HG02885 (cell line): ENCODE measurements around the gene LRRK1.

Experiments
- ATAC-seq: cut with Tn5 transposase; IDR thresholded peaks from one replicate; pipeline ENCODE4 v1.9.1; 2021; ENCODE audit warnings: mild to moderate bottlenecking; ENCODE audit not compliant: unreplicated experiment, poor library complexity

Gene LRRK1, protein sequence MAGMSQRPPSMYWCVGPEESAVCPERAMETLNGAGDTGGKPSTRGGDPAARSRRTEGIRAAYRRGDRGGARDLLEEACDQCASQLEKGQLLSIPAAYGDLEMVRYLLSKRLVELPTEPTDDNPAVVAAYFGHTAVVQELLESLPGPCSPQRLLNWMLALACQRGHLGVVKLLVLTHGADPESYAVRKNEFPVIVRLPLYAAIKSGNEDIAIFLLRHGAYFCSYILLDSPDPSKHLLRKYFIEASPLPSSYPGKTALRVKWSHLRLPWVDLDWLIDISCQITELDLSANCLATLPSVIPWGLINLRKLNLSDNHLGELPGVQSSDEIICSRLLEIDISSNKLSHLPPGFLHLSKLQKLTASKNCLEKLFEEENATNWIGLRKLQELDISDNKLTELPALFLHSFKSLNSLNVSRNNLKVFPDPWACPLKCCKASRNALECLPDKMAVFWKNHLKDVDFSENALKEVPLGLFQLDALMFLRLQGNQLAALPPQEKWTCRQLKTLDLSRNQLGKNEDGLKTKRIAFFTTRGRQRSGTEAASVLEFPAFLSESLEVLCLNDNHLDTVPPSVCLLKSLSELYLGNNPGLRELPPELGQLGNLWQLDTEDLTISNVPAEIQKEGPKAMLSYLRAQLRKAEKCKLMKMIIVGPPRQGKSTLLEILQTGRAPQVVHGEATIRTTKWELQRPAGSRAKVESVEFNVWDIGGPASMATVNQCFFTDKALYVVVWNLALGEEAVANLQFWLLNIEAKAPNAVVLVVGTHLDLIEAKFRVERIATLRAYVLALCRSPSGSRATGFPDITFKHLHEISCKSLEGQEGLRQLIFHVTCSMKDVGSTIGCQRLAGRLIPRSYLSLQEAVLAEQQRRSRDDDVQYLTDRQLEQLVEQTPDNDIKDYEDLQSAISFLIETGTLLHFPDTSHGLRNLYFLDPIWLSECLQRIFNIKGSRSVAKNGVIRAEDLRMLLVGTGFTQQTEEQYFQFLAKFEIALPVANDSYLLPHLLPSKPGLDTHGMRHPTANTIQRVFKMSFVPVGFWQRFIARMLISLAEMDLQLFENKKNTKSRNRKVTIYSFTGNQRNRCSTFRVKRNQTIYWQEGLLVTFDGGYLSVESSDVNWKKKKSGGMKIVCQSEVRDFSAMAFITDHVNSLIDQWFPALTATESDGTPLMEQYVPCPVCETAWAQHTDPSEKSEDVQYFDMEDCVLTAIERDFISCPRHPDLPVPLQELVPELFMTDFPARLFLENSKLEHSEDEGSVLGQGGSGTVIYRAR (N-terminal part only)

DNA sequence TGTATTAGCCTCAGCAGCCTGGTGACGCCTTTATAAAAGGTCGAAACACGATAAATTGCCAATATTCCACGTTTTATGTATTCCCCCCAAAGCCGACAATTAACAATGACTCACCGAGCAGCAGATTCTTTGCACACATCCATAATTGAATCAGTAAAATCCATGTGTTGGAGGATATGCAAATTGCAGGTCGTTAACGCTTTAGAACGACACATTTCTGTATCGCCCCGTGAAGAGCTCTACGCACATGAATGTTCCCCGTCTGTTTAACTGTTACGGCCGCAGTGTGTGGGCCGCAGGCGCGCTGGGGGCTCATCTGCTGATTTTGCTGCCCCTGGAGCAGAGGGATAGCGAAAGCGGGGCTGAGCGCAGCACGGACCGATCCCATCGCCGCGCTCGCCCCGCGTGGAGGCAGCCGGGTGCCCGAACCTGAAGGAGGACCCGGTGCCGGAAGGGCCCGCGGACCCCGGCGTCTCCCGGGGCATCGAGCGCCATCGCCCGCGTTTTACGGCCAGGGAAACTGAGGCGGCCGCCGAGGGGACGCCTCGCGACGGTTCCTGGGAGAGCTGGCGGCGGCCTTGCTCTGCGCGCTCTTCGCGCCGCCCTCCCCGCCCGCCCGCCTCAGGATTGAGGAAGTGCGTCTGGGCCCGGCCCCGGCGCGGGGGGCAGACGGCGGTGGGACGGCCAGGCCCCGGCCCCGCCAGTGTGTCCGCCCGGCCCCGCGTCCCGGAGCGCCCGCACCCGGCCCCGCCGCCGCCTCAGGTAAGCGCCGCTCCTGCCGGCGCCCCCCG is at the start of gene LRRK1:
Gene LRRK1, plus strand, starts transcription at position 668 of the 791 bp plus-strand sequence. CDS start 5,276 bp downstream, outside the sequence.
- peak; percentile 22 for ATAC-seq

DNA sequence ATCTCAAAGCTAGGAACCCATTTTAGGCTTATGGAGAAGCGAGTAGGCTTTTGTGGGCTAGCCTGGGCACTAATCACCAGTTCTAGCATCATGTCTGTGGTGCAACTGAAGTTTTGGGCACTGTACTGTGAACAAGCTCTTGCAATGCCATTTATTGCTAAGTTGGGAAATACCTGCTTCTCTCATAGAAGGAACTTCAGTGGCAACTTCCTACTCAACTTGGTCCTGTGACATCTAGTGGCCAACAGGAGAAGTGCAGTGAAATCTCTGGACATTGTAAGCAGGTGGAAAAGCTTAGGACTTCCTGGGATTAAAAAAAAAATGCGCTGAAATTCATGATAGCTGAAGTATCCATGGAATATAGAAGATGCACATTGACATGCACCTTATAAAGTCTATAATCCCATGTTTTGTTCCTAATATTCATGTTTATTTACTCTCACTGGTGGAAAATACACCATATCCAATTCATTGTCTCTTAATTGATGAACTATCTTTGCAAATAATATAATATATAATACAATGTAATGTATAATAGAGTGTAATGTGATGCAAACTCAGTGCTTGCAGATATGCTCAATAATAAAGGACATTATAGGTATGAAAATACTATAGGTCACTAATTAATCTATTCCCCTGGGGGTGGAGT is 46.0 kb upstream of the LRRK1 start:
- peak; percentile 78 for ATAC-seq

DNA sequence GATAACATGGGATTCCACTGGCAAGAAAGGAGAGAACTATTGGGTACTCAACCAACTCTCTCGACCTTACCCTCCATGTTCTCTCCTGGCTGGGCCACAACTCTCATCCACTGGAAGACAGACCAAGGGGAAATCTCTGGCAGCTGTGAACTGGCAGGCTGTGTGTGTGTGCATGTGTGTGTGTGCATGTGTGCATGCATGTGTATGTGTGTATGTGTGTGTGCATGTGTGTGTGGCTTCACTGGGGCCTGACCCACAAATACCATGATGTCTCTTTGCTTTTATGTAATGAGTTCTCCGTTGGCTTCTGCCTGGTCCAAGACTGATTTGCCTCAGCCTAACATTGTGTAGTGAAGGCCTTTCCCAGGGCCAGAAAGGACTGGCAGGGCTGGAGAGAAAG is 43.7 kb upstream of the LRRK1 start:
- ATAC-seq, result no peak

DNA sequence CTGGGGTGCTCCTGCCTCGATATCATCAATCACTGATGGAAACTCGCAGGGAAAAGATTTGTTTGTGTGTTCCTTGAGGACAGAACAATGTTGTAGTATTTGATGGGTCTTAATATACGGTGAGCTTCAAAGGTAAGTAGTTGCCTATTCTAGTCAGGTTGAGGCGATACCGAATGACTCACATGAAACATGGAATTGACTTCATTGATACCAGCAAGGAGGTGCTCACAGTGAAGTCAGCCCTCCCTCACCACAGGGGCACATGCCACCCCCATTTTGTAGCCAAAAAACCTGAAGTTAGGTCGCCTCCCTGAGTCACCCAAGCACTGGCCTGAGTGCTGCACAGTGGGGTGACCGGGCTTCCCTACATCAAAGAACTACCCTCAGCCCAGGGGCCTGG is 43.2 kb upstream of the LRRK1 start:
- ATAC-seq, result no peak

DNA sequence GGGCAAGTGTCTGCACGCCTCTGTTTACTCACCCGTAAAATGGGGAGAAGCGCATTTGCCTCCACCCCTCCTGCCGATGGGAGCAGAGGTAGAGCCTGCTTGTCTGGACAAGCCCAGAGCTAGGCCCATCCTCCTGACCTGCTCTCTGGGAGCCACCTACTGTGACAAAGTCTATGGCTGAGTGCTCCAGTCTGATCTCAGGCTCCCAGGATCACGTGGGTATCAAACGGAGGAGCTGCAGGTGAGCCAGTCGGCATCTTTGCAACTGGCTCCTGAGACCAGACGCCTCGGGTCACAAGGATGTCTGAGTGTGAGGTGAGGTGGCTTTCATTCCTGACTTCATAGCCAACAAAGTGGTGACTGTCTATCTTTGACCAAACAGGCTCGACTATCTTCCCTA is 41.6 kb upstream of the LRRK1 start:
- no peak for ATAC-seq

DNA sequence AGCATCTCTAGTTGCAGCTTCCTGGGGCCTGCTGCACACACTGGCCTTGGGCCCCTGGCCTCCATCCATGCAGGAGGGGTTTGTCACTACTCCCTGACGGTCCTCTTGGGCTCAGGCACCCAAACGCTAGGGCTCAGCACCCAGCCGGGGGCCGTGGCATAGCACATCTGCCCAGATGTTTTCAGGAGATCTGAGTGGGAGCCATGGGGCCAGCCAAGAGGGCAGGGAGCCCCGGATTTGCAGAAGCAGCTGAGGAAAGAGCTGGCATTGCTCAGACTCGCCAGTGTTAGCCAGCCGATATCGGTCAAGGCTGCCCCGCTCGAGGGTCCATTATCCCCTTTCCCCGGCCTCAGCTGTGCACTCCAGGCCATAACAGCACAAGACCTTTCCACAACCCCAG is 41.0 kb upstream of the LRRK1 start:
- ATAC-seq, result no peak

DNA sequence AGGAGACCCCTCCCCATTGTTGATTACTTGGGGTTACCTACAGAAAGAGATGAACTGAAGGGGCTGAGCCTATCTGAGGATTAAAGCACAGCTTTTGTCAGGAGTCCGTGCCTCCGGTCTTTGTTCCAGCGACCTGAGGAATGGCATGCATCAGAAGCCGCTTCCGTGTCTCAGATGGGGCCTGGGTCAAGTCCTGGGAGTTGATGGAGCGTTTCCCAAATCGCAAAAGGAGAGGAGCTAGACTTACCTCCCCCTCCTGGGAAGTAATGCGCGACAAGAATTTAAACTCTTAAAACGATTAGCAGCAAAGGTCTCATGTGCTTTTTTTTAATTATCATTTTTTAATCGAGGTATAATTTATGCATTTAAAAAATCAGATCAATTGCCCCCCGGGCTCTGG is 40.5 kb upstream of the LRRK1 start:
- ATAC-seq, result no peak

DNA sequence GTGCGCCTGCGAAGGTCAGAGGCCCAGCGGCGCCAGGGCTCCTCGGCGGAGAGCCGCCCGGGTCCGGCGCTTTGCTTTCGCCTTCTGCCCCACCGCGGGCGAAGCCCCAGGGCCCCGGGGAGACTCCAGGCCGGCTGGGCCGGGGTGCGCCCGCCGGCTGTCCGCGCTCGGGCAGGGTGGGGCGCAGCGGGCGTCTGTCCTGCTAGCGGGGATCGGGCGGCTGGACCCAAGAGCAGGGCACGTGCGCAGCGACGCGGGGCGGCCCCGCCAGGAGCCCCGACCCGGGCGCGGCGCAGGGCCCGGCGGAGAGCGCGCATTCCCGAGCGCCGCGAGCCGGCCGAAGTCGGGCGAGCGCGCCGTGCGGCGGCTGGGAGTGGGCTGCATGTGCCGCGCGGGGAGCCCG is 40.1 kb upstream of the LRRK1 start:
- ATAC-seq, result peak; percentile 40

DNA sequence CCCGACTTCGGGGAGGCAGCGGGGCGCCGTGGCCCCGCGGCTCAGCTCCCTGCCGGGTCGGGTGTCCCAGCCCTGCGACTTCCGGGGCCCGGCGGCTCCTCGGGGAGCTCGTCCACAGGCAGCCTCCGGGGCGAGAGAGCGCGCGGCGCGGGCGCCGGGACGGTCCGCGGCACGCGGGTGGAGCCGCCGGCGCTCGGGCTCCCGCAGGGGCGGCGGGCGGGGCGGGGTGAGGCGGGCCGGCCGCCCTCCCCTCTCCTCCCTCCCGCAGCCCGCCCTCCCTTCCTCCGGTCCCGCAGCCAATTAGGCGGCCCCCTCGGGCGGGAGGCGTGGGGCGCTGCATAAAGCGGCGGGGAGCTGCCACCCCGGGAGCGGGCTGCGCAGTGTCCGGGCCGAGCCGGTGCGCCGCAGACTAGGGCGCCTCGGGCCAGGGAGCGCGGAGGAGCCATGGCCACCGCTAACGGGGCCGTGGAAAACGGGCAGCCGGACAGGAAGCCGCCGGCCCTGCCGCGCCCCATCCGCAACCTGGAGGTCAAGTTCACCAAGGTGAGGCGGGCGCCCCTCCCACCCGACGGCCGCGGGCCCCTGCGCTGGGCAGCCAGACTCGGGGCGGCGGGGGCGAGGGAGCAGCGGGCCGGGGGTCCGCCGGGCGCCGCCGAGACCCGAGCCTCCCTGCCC is 39.6 kb upstream of the LRRK1 start, which contains the start of gene ALDH1A3:
Gene ALDH1A3, plus strand, starts transcription at position 368 of the 675 bp plus-strand sequence. Its CDS starts 77 bp downstream, at position 445.
- peak; percentile 53 for ATAC-seq

DNA sequence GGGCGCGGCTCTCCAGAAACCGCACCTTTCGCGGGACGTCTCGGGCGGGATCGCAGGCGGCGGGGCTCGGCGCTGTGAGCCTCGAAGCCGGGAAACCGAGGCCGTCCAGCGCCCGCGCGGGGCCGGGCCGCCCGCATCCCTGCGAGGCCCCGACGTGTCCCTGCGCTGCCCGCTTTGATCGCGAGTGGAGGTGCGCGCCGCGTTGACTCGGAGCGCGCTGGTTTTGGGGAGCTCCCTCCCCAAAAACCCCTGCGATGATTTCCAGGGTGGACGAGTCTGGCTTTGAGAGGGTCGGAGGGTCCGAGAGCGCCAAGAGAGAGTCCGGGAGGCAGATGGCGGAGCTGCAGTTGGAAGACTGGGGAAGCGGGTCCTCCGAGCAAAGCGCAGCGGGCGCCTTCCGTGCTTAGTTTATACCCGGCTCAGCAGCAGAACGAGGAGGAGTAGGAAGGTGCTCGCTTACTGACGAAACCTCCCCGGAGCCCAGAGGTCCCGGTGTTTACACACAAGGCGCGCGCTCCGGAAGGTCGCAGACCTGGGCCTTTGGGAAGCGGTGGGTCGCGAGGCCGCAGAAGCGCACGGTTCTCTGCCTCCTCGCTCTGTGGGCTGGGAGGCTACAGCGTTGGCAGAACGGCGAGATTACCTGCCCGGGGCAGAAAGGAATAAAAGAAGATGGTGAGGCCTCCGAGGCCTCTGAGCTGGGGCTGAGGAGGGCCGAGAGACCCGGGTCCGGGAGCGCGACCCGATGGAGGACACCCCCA is 38.8 kb upstream of the LRRK1 start:
- ATAC-seq, result no peak

DNA sequence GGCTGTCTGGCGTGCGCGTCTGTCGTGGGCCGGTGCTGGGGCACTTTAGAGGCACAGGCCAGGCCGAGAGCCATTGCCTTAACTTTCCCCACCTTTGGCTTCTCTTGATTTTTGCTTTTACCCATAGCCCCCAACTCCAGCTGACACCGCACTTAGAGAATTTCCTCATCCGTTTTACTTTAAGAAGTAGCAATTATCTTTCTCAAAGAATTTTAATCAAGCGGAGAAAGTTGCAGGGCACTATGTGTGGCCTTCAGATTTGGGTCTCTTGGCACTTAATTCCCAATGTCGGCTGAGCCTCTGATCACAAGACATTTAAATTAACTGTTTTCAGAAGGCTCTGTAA is 38.3 kb upstream of the LRRK1 start:
- ATAC-seq, result no peak

DNA sequence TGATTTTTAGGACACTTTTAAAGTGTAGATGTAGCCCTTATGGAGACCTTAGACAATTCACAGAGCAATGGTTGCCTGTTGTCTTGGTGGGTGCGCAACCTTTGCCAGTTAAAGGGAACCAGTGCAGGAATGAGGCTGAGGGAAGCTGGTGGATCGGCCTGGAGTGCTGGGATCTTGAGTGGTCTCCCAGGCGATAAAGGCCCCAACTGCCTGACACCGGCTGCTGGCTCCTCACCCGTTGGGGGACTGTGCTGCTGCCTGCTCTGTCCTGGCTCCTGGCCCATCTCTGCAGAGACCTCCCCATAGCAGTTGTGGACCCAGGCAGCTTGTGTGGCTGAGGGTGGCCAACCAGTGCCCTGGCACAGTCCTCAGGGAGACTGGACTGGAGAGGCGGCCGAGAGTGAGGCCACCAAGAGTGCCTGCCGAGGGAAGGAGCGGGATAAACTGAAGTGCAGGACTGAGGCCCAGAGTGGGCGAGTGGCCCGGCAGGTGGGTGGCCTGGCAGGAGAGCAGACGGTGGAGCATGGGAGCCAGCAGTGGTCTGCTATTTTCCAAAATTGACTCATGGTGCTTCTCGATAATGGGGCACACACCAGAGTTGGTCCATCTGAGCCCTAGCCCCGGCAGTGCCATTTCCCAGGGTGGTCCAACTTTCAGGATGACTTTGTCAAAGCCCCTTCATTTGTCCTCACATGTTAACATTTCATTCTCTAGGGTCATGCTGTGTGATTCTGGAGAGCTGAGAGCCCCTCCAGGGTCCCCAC is 37.4 kb upstream of the LRRK1 start:
- ATAC-seq, result no peak

DNA sequence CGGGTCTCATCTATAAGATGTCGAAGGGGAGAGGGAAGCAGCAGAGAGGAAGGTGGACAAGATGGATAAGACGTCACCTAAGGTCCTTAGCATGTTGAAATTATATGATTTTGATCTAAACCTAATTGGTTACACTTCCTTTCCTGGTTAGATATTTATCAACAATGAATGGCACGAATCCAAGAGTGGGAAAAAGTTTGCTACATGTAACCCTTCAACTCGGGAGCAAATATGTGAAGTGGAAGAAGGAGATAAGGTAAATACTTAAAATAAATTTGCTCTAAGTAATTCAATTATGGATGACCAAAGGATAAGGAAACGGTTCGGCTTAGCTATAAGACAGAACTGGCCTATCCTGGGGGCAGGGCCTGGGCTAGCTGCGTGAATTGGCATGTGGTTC is 34.0 kb upstream of the LRRK1 start:
- ATAC-seq, result no peak

DNA sequence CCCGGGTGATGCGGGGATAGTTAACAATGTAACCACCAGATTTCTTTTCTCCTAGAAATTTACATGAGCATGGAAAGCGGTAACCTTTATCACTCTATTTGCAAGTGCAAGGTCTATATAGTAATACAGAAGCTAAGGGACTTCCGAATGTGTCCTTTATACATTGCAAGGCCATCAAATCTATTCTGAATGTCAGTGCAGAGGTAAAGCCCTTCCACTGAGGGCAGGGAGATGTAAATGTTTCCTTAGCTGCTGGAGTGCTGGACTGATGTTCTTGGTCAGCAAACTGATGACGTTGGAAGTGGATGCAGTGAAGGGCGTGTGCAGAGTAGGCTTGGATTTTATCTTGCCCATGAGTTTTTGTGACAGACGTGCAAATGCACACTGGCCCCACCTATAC is 33.3 kb upstream of the LRRK1 start:
- no peak for ATAC-seq

DNA sequence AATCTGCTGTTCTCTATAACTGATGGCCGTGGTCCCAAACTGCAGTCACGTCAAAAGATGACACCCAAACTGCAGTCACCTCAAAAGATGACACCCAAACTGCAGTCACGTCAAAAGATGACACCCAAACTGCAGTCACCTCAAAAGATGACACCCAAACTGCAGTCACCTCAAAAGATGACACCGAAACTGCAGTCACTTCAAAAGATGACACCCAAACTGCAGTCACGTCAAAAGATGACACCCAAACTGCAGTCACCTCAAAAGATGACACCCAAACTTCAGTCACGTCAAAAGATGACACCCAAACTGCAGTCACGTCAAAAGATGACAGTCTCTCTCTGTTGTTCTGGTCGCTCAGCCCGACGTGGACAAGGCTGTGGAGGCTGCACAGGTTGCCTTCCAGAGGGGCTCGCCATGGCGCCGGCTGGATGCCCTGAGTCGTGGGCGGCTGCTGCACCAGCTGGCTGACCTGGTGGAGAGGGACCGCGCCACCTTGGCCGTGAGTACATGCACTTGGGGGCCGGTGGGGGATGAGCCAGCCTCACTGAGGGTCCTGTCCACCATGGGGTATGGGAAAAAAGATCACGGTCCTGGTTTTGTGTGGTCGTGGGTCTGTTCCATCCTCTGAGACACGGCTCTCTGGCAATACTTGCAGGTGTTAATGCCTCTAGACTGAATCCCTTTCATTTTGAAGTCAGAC is 31.8 kb upstream of the LRRK1 start:
- no peak for ATAC-seq

DNA sequence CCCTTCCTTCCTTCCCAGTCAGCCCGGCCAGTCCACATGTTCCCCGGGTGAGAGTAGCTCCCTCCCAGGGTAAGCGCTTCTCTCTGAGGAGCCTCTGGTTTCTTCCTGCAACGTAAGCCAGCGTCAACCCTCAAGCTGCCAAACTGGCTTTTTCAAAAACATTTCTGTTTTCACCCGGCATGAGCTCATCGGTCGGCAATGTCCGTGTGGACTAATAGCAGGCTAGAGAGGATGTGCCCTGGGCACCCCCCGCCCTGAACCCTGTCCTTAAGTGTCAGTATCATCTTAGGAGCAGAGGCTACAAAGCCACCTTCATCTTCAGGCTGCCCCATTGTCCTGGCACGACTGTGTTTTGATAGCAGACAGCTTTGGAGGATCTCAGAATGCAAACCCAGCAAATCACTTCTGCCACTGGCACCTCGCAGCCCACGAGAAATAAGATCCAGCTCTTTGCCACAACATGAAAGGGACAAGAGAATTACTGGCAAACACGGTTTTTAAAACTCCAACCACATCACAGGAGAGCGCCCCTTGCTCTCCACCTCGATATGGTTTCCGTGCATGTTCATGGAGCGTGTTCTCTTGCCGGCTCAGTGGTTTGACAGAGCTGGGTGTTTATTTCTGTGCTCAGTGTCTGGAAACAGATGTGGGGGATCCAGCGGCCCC is 29.6 kb upstream of the LRRK1 start:
- no peak for ATAC-seq
